GM18505 (cell line): Measurements from ENCODE around the gene GCGR.
A peak's percentile ranks its signal among the peaks of the same experiment; 100 is the strongest.
"Not testable (repeated sequence)": the region's sequence is repeated elsewhere in the genome, so short reads cannot be mapped to it uniquely, and the experiment has no call there.

Experiments
- ATAC-seq: cut with Tn5 transposase; IDR thresholded peaks from one replicate; pipeline ENCODE4 v1.9.1; 2021; ENCODE audit not compliant: unreplicated experiment
- POLR2A ChIP-seq: IDR thresholded peaks from 4 replicates; pipeline ENCODE4 v1.6.1; 2011; ENCODE audit warnings: borderline replicate concordance; ENCODE audit not compliant: insufficient read depth, insufficient read length; ENCODE audit errors: extremely low read depth

The GCGR gene

GRCh38 chr17:81832608-81833159 is 28.7 kb downstream of the GCGR start:
- peak; percentile 23 for ATAC-seq
- no peak for TF ChIP-seq POLR2A

- peak; percentile 72 for ATAC-seq
These were observed 29.4 kb downstream of the GCGR start, which contains the start of gene MCRIP1 for GRCh38 chr17:81833160-81833920. Gene MCRIP1 (minus strand): TSS chr17:81833291. CDS start chr17:81824506, 8,785 bp downstream.

GRCh38 chr17:81833921-81834830 is 30.2 kb downstream of the GCGR start:
- no peak for ATAC-seq
- no peak for TF ChIP-seq POLR2A

More at GRCh38 chr17:81833160-81833920, 29.4 kb downstream of the GCGR start, which contains the start of gene MCRIP1:
- TF ChIP-seq POLR2A: peak; percentile 84

GRCh38 chr17:81834831-81835267 is 30.9 kb downstream of the GCGR start, which contains the start of gene PPP1R27:
Gene PPP1R27 (minus strand): TSS chr17:81835050. CDS start chr17:81834953, 97 bp downstream.
- TF ChIP-seq POLR2A: no peak

GRCh38 chr17:81837641-81838040 is 33.7 kb downstream of the GCGR start:
- TF ChIP-seq POLR2A: no peak
- ATAC-seq: no peak

More at GRCh38 chr17:81834831-81835267, 30.9 kb downstream of the GCGR start, which contains the start of gene PPP1R27:
- no peak for ATAC-seq

- TF ChIP-seq POLR2A: no peak
- no peak for ATAC-seq
These were observed 34.9 kb downstream of the GCGR start for GRCh38 chr17:81838753-81839255.

GRCh38 chr17:81839301-81839700 is 35.4 kb downstream of the GCGR start:
- ATAC-seq: no peak
- no peak for TF ChIP-seq POLR2A

- ATAC-seq: not testable (repeated sequence)
These were observed 36.1 kb downstream of the GCGR start for GRCh38 chr17:81840059-81840458.

GRCh38 chr17:81840826-81841778 is 37.2 kb downstream of the GCGR start:
- TF ChIP-seq POLR2A: no peak
- no peak for ATAC-seq

- no peak for TF ChIP-seq POLR2A
These were observed 37.9 kb downstream of the GCGR start for GRCh38 chr17:81841866-81842265.

GRCh38 chr17:81842378-81842724 is 38.4 kb downstream of the GCGR start:
- ATAC-seq: no peak
- TF ChIP-seq POLR2A: no peak

More at GRCh38 chr17:81841866-81842265, 37.9 kb downstream of the GCGR start:
- no peak for ATAC-seq
